ENCODE results near the gene BACE2.
"Not testable (repeated sequence)": the region's sequence is repeated elsewhere in the genome, so short reads cannot be mapped to it uniquely, and the experiment has no call there.

The BACE2 gene

DNA sequence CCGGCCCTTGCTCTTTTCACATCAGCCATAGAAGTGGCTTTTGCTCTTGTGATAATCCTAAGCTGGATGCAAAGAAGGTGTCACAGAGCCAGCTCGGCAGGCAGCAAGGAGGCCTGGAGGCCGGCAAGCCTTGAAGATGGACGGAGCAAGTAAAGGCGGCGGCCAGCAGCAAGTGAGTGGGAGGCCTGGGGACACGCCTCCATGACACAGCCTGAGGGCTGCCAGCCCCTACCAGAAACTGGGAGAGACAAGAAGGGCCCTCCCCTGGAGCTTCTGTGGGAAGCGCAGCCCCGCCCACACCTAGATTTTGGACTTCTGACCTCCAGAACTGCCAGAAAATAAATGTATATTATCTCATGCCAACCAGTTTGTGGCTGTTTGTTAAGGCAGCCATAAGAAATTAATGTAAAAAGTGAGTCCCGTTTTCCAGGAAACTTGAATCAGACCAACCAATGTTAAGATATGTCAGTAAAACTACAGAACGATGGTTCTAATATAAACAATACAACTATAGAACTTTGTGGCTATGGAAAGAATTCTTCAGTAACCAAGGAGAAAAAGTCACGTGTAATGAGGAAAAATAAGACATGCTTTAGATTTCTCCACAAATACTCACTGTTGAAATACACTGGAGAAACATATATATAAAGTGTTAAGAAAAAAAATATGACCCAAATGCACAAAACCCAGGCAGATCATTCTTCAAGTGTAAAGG lies 49.9 kb downstream of the BACE2 start:
- DNase-seq = no peak

DNA sequence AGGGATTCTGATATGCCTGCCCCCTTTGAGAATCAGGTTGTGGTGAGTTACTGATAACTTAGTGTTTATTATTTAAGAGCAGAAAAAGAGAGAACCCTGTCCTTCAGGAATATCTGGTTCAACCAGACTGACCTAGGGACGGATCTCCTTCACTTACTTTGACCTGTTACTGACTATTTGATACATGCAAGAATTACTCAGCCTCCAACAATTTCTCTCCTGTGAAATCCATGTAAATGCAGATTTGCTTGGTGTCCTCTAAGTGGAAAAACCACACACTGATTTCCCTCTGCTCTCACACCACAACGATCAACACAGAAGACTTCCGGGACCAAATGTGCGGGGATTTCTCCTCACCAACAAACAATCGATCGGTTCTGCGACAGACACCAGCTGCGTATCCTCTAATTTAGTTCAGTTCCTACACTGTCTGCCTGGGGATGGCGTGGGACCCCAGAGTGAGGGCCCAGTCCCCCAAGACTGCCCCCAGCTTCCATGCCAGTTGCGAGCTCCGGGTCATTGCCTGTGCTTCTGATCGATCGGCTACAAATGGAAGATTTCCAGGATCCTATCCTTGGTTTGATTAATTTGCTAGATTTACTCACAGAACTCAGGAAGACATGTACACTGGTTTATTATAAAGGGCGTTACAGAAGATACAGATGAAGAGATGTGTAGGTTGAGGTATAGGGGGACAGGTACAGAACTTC lies 51.7 kb downstream of the BACE2 start:
- no peak for DNase-seq

DNA sequence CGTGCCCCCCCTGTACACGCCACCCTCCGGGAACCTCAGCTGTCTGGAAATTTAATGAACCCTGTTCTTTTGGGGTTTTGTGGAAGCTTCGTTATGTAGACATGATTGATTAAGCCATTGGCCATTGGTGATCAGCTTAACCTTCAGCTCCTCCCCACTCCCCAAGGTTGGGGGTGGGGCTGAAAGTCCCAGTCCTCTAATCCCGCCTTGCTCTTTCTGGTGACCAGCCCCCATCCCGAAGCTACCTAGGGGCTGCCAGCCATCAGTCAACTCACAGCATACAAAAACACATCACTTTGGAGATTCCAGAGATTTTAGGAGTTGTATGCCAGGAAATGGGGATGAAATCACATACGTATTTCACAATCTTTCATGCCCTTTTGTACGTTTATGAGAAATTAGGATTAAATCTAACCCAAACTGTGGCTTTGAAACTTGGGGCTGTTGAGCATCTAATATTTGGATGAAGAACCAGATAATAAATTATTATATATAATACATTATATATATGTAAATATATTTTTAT lies 52.3 kb downstream of the BACE2 start:
- DNase-seq = no peak

DNA sequence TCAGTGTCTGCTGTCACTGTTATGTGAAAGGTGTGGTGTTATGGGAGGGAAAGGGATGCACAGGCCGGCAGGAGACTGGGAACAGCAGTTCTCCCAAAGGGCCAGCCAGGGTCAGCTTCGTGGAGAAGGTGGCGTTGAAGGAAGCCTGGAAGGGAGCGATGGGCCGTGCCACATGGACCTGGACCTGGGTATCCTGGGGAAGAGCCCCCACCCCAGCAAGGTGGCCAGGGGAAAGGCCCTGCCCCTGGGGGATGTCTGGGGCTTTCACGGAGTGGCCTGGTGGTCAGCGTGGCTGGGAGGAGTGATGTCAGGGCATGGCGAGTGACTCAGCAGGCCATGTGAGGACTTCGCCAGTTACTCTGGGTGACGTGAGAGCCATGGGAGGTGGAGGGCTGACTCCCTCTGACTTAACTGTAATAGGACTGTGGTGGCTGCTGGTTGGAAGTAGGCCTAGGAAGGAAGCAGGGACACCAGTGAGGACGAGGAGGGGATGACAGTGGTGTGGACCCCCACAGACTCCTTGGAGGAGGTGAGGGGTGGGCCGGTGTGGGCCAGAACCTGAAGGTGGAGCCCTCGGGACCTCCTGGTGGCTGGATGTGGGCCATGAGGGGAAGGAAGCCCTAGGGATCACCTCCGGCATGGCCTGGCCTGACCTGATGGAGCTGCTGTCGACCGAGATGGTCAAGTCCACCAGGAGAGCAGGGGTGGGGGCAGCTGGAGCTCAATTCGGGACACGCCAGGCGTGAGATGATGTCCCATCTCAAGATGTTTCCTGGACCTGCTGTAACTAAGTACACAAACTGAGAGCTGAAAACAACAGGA lies 54.5 kb downstream of the BACE2 start:
- DNase-seq = no peak

DNA sequence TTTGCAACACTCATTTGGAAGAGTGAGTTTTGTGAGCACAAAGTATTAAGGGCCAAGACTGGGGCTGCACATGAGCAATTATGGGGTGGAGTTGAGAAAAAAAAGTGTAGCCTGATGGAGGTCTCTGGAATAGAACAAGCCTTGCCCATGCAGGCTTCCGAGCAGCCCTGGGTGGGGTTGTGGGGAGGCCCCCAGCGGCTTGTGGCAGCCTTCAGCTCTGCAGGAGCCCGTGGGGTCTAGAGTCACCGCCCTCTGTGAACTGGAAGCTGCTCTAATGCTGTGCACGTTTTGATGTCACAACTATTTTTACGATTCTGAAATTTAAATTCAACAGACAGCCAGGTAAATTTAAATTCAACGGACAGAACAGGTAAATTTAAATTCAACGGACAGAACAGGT lies 58.9 kb downstream of the BACE2 start:
- DNase-seq = no peak

DNA sequence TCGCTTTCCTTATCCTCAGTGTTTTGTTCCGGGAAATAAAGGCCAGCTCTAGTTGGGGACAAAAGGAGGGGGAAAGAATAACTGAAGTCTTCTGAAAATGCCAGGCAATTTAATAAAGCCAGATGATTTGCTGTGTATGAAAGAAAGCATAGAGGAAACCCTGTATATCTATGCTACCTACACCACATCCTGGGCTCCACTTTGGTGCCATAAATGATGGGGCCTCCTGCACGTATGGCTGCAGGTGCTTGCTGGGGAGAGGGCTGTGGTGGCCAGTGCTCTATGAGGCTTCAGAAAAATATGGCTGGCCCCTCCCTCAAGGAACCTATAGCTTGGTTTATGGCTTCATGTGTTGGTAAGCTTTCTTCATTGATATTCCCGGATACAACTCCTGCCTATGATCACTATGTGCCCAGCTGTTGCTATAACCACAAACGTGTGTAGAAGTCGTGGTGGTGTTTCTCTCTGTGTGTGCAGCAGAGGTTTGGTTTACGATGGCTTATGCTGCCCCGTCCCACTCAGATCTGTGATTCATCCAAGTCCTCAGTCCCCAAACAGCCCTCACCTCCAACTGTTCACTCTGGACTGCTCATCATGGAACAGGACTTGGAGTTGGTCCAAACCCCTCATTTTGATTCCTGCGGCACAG lies 59.5 kb downstream of the BACE2 start:
- DNase-seq = no peak

DNA sequence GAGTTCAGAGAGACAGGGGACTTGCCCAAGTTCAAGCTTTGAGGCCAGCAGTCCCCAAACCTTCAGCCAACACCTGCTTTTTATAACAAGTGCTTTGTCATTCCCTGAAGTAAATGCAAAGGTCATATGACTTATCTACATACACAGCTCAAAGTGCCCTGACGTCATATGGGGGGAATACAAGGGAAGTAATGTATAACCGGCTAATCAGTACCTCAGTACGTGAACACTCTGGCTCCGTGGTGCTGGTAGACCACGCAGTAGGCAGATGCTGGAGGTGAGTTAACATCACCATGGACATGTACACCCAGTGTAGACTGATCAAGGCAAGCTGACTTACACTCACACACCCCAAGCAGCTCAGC lies 60.0 kb downstream of the BACE2 start:
- no peak for DNase-seq

DNA sequence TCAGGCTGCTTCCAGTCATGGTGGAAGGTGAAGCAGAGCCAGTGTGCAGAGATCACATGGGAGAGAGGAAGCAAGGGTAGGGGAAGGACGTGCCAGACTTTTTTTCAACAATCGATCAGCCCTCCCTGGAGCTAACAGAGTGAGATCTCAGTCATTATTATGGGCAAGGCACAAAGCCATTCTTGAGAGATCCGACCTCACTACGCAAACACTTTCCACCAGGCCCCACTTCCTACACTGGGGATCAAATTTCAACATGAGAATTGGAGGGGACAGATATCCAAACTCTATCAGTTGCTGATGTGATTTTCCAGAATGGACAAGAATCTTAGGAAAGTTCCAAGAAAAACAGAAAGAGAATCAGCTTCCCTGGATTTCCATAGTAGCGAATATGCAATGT lies 60.5 kb downstream of the BACE2 start:
- no peak for DNase-seq

DNA sequence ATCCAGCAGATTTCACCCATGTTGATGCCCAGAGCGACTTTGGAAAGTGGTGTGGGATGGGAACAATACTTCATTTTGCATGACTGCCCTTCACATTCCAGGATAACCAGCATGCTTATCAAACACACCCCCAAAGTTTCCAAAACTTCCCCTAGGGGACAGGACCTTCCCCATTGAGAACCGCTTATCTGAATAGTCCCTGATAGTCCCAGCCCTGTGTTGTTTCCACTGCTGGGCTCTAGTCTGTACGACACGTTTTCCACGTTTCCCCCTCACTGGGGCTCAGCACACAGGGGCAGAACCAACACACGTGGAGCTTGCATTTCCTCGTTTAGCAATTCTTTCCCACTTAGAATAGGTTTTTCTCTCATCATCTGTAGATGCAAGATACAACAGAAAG lies 61.0 kb downstream of the BACE2 start:
- no peak for DNase-seq

DNA sequence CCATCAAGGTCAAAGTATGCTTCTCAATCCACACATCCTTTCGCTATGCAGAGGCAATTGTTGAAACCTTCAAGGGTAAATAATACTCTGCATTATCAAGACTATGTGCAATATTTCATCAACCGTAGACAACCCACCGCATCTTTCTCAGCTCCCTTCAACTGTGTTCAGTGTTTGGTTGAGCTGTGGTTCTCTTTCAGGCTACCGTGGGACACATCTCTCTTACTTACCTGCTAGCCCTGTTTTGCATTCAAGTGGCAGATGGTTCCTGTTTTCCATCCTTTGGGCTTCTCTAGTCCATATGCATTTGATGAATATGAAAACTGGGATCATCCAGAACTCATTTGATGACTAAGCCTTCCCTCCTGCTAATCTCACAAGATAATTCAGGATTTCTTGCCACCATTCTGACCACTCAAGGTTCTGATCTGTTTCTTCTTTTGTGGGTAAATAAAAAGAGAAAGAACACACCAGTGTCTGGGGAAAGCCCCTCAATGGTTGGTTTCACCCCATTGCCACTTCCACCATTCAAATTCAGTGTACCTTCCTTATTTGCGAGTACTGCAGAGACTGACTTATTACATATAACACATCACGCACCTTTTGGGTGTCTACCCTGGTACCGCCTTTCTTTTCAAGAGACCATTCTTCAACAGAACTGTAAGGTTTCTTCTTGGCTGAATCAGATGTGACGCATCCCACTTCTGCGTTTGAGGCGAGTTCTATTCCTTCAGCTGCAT lies 61.7 kb downstream of the BACE2 start:
- no peak for DNase-seq

DNA sequence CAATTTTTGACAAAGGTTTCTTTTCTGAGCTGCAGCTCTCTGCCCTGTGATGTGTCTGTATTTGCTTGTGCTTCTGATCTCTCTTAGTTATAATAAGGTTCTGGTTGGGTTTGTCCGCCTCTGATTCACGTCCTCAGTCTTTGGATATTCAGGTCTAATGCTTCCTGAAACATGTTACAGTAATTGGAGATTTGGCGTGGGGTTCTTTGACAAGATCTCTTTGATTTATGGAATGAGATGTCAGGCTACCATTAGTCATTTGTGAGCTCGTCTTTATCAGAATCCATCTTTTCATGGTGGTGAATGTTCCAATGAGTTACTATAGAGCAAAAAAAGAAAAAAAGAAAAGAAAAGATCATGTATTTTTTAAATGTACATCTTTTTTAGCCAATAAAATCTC lies 62.5 kb downstream of the BACE2 start:
- DNase-seq = no peak

DNA sequence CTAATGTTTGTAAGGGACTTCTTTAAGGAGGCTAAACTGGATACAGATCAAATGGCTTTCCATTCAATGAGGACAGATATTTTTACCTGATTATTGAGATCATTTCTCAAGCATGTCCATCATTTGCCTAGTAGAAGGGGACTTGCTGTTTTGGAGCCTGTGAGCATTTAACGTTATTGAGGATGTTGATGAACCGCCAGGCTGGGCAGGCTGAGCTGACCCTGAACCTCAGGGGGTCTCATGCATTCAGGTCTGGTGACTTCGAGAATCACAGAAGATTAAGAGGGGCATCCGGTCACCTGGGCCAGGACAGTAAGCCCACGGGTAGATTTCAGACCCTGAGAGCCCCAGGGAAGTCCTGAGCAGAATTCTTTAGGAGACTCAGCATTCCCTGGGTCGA lies 63.1 kb downstream of the BACE2 start:
- no peak for DNase-seq

DNA sequence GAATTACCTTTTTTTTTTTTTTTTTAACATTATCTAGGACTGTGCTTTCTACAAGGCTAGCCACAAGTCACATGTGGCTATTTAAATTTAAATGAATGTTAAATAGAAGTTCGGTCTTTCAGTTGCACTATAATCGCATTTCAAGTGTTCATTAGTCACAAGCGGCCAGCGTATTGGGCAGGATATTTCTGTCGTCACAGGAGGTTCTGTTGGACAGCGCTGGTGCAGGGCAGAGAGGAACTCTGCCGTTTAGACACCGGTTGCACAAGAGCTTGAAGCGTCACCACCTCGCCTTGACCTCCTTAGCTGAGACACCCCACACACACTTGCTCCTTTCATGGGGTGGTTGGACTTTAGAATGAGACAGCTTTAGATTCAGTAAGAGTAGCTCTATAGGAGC lies 64.1 kb downstream of the BACE2 start:
- DNase-seq = no peak

DNA sequence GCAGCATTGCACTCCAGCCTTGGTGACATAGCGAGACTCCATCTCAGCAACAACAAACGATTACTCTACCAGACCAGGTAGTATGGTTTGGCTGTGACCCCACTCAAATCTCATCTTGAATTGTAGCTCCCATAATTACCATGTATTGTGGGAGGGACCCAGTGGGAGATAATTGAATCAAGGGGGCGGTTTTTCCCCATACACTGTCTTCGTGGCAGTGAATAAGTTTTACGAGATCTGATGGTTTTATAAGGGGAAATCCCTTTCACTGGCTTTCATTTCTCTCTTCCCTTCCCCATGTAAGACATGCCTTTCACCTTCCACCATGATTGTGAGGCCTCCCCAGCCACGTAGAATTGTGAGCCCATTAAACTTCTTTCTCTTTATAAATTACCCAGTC lies 66.0 kb downstream of the BACE2 start:
- no peak for DNase-seq

DNA sequence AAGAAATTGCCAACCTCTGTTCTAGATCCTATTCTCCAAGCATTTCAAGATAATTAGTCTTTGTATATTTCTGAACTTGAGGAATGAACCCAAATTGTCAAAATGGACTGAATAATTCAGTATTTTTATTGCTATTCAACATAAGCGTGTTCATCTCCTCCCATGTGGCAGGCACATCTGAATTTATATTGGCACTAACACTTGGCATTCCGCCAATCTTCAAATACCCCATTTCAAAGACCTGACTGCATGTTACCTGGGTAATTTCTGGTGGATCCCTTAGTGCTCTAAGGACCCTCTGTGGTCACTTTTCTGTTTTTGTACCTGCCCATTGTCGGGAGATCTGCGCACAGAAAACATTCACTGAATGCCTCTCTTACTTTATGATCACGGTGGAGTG lies 66.6 kb downstream of the BACE2 start:
- no peak for DNase-seq

DNA sequence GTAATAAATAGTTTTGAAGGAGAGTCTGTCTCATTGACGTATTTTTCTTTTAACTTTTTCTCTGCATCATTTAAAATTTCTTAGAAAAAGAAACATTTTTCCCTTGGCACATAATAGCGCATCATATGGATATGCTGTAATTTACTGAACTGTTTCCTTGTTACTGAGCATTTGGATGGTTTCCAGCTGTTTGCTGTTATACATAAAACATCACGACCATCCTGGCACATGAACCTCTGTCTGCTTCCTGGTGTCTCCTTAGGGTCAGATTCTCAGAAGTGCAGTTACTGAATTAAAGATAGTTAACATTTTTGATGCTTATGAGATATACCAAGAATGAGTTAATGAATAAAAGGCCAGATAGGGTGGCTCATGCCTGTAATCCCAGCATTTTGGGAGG lies 67.2 kb downstream of the BACE2 start:
- no peak for DNase-seq

DNA sequence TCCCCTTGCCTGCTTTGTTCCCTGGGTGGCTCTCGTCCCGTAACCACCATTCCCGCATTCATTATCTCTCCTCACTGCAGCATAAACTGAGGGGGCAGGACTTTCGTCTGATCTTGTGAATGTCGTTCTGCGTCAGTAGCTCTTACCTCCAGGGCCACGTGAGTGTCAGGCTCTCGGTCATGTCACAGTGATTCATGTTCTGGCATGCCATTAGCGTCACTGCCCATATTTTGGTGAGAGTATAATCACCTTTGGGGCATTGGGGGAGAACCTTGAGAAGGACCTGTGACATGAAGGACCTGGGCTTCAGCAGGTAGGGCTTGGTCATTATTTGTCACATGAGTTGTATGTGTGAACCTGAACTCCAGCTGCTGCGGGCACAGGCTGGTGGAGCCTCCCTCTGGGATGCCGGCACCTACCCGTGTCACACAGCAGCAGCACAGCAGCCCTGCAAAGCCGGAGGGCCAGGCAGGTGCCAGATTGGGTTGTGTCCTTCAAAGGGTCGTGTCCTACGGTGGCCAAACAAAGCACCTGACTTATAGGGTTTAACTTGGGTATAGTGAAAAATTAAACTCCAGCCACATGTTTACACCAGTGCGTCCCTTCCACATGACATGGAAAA lies 68.5 kb downstream of the BACE2 start:
- DNase-seq = no peak

DNA sequence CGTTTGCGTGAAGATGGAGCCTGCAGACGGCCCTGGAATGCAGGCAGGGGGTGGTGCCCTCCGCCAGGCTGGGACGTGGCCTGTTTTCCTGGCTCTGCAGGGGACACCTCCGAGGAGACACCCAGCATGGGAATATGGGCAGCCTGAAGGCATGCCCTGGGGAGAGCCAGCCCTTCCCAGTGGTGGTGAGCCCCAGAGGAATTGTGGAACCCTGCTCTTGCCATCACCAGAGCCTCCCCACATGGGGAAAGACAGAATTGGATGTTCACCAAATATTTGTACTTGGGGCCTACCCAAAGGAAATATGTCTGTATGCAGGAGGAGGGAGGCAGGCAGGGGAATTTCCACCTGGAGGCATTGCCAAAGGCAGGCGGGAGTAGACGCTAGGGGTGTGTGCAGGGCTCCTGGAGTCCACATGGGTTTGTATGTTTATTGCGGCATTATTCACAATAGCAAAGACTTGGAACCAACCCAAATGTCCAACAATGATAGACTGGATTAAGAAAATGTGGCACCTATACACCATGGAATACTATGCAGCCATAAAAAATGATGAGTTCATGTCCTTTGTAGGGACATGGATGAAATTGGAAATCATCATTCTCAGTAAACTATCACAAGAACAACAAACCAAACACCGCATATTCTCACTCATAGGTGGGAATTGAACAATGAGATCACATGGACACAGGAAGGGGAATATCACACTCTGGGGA lies 70.3 kb downstream of the BACE2 start:
- not testable (repeated sequence) for DNase-seq

DNA sequence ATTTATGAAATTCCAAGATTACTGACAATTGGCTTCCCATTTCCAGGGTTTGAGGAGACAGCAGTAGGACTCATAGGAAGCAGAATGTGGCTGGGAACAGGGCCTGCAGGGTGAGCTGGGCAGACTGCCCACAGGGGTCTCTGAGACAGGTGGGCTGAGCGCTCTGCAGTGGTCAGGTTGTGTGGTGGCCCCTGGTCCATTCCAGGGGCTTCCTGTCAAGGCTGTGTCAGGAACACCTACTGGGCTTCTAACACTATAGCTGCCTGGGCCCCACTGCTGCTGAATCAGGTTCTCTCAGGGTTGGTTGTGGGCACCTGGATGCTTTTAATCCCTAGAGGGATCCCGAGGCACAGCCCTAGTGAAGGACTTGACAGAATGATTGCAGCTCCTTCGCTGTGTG lies 72.1 kb downstream of the BACE2 start:
- no peak for DNase-seq

DNA sequence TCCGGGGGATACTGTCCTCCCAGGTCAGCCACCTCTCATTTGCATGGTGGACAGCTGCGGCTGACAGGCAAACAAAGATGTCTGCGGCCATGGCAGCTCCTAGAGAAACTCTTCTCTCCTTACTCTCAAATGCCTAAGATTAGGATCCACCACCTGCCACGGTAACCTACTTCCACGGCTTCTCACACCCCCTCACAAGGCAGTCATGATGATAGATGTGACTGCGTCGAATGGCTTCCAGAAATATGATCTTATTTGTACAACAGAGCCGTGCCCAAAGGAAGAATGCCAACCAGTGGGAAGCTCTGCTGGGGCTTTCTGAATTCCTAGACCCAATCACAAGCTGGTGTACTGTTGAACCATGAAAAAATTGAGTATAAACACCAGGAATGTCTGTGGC lies 73.4 kb downstream of the BACE2 start:
- no peak for DNase-seq

DNA sequence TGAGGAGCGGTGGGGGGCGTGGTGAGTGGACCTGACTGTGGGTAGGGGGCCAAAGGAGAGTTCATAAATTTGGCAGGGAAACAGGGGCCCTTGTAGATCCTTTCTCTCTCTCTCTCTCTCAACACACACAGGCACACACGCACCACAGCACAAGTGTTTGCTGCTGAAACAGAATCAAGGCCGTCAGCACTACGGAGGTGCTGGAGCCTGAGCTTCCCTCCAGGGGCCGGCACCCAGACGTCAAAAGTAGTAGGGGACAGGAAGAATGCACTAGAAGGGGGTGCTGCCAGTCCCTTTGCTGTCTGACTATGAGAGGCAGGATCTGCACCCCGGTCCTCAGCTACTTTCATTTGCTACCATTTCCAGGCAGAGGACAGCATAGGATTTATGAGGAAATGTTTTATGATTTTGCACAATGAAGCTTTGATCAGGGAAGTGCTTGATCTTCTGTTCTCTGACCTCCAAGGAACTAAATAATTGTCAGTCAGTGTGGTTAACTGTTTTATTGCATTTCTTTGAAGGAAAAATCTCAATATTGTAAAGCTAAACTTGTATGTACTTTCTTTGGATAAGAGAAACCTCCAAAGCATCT lies 74.4 kb downstream of the BACE2 start:
- DNase-seq = no peak
